Endothelial cell of umbilical vein (primary cell): ENCODE results near the gene NOD2. TPM values are rescaled to one million over a fixed set of nuclear protein-coding genes. Genes with fewer than 3 reads are reported as not detected.

Experiments
- BruUV-seq: library from RNA; stranded (reverse); fragments of 400-500 nt; replicated peaks from 2 replicates; lab custom pipeline; 2021; lab: Mats Ljungman, UMichigan
- CTCF ChIA-PET: fragments of 300-600, 350-600 bp; sonication (Branson Sonifier 250); formaldehyde crosslinking; loops from one replicate; lab custom pipeline; 2021; ENCODE audit warnings: antibody characterized with exemption, inconsistent platforms; lab: Charles Lee
- POLR2A ChIA-PET: fragments of 300-600, 350-600 bp; sonication (Branson Sonifier 250); formaldehyde crosslinking; loops from one replicate; lab custom pipeline; 2021; ENCODE audit warnings: antibody characterized with exemption, inconsistent platforms; lab: Charles Lee
- DNase-seq: peaks from one replicate; pipeline ENCODE4 v3.0.0-alpha.2; 2011; ENCODE audit warnings: low read depth, low spot score
- FAIRE-seq: peaks from 2 replicates; lab custom pipeline; 2011; peaks lifted over from hg19 to GRCh38; lab: Jason Lieb, UNC
- H2AFZ ChIP-seq: 2 replicates; pipeline ENCODE4 v1.6.0; 2012; ENCODE audit warnings: low read depth, low read length, control low read depth, inconsistent platforms
- H3K27ac ChIP-seq: 2 replicates; pipeline ENCODE4 v1.5.1; 2011; ENCODE audit warnings: low read depth, mild to moderate bottlenecking, control low read depth, low read length, moderate library complexity; ENCODE audit not compliant: insufficient read depth
- H3K27me3 ChIP-seq, 2 experiments: 2 replicates each; pipeline versions ENCODE4 v1.6.0 to v1.6.1; 2011; ENCODE audit warnings: low read length in 2 of 2, mixed read lengths in 1 of 2; ENCODE audit not compliant: control insufficient read depth in 2 of 2, insufficient read depth in 2 of 2
- H3K36me3 ChIP-seq, 2 experiments: 2 replicates in 1 of 2; 3 replicates in 1 of 2; pipeline ENCODE4 v1.5.1; 2011; ENCODE audit warnings: low read length in 2 of 2, mild to moderate bottlenecking in 1 of 2, moderate library complexity in 1 of 2; ENCODE audit not compliant: control insufficient read depth in 2 of 2, insufficient read depth in 2 of 2; ENCODE audit errors: extremely low read depth in 1 of 2
- H3K4me1 ChIP-seq: 3 replicates; pipeline ENCODE4 v1.5.1; 2011; ENCODE audit warnings: mild to moderate bottlenecking, low read length; ENCODE audit not compliant: control insufficient read depth, insufficient read depth; ENCODE audit errors: extremely low read depth
- H3K4me2 ChIP-seq: 2 replicates; pipeline ENCODE4 v1.6.1; 2011; ENCODE audit warnings: low read length, control low read depth, mixed read lengths; ENCODE audit not compliant: insufficient read depth
- H3K4me3 ChIP-seq, 3 experiments: fragments of 200-600 bp in 1 of 3; sonication (generic), shearing (Covaris generic) in 1 of 3; replicated peaks in 1 of 3; 2 replicates each; pipeline ENCODE4 v1.5.1; 2011 to 2016; ENCODE audit warnings: control low read depth in 3 of 3, low read length in 3 of 3, mild to moderate bottlenecking in 2 of 3, inconsistent platforms in 1 of 3, low read depth in 1 of 3, moderate library complexity in 1 of 3; ENCODE audit not compliant: insufficient read depth in 1 of 3
- H3K79me2 ChIP-seq: 2 replicates; pipeline ENCODE4 v1.6.0; 2012; ENCODE audit warnings: low read length, inconsistent platforms; ENCODE audit not compliant: control insufficient read depth, insufficient read depth
- H3K9ac ChIP-seq: replicated peaks from 2 replicates; pipeline ENCODE3; 2011; ENCODE audit warnings: low read length, control low read depth; ENCODE audit not compliant: insufficient read depth; ENCODE audit errors: extremely low read depth
- H3K9me1 ChIP-seq: replicated peaks from 3 replicates; pipeline ENCODE4 v1.6.0; 2011; ENCODE audit warnings: mild to moderate bottlenecking, low read length; ENCODE audit not compliant: control insufficient read depth, insufficient read depth; ENCODE audit errors: extremely low read depth
- H3K9me3 ChIP-seq: replicated peaks from 2 replicates; pipeline ENCODE4 v1.5.1; 2012; ENCODE audit warnings: low read length, inconsistent platforms; ENCODE audit not compliant: control insufficient read depth, insufficient read depth
- H4K20me1 ChIP-seq: replicated peaks from 2 replicates; pipeline ENCODE3; 2011; ENCODE audit warnings: mild to moderate bottlenecking, low read length; ENCODE audit not compliant: control insufficient read depth, insufficient read depth; ENCODE audit errors: extremely low read depth
- EZH2 ChIP-seq: IDR thresholded peaks from 2 replicates; pipeline ENCODE4 v1.6.1; 2012; ENCODE audit warnings: borderline replicate concordance, low read depth, mild to moderate bottlenecking, moderate library complexity, low read length, inconsistent platforms; ENCODE audit not compliant: severe bottlenecking
- GATA2 ChIP-seq: IDR thresholded peaks from 2 replicates; pipeline ENCODE4 v1.7.0; 2011; ENCODE audit warnings: low read depth, mild to moderate bottlenecking, moderate library complexity, mixed read lengths, low read length; ENCODE audit not compliant: insufficient read length, insufficient read depth
- JUN ChIP-seq: IDR thresholded peaks from 2 replicates; pipeline ENCODE4 v1.6.1; 2011; ENCODE audit warnings: borderline replicate concordance, low read depth; ENCODE audit not compliant: insufficient read length, insufficient read depth
- MYC ChIP-seq: IDR thresholded peaks from one replicate; pipeline ENCODE4 v1.6.1; 2011; ENCODE audit warnings: mild to moderate bottlenecking, low read depth, low read length
- dilution Hi-C: fragments of 300-500 bp; cut with MboI; formaldehyde crosslinking; loops from one replicate; pipeline ENCODE4 v1.15.0; 2019; ENCODE audit warnings: low sequenced_read_pairs; ENCODE audit not compliant: extremely low pct_ligation_motif_present
- intact Hi-C: fragments of 100-400 bp; cut with micrococcal nuclease; formaldehyde crosslinking; loops from one replicate; pipeline ENCODE4 v1.10.0; 2022
- polyA plus RNA-seq, 4 experiments: library from polyadenylated mRNA; depleted of rRNA in 3 of 4; stranded (reverse) in 3 of 4; unstranded in 1 of 4; fragments of >200 nt; gene quantifications; 2 replicates each; pipeline versions ENCODE4 v1.2.1 to v1.2.3, GENCODE V29; 2011 to 2012; ENCODE audit warnings: missing spikeins in 1 of 4
- total RNA-seq: library from RNA; stranded (reverse); gene quantifications from 2 replicates; pipeline ENCODE4 v1.2.3, GENCODE V29; 2021
- TF ChIP-seq, protein P1 (sequence below), 2 donors: IDR thresholded peaks; 1 replicate in 1 of 2; 2 replicates in 1 of 2; pipeline ENCODE4 v1.5.1; 2011; ENCODE audit warnings: low read length in 2 of 2, mild to moderate bottlenecking in 2 of 2, moderate library complexity in 2 of 2, control low read depth in 1 of 2, inconsistent platforms in 1 of 2, low read depth in 1 of 2; ENCODE audit not compliant: insufficient read depth in 1 of 2; ENCODE audit errors: extremely low read depth in 1 of 2

The NOD2 gene
- total and polyA plus RNA-seq, 2 donors (not counting 3 experiments of a cell fraction or from before 2014, with no cell fraction given), result 0.07 to 0.58 TPM

DNA sequence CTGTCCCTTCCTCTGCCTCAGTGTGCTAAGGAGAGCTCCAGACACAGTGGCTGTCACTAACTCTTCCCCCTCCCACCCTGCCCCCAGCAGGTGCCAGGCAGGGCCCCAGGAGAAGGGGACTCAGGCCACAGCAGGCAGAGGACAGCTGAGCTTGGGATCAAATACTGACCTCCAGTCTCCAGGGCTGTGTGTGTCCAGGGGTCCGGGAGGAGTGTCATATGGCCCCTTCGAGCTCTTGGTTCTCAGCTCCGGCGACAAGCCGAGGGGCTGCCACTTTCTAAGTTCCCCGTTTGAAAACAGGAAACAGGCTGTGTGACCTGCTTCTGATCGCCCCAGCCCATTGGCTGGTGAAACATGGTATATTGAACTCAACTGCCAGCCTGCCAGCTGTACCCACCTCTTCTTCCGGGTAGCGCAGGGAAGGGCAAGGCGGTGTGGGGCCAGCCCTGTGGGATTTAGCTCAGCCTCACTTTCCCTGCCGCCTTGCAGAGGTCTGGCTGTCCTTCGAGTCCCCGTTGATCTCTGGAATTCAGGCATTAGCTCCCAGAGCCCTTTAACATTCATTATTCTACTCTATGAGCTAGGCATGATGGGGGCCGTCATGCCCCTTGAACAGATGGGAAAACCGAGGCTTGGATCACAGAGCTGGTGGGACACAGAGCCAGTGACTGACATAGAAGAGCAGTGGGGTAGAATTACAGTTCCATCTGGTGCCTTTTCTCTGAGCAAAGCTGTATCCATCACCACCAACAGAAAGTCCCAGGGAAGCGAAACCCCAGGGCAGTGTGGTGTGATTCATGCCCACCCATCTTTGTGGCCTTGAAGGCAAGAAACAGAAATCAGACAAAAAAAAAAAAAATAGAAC lies 12.2 kb upstream of the NOD2 start, which contains the start of gene SNX20:
SNX20 (minus strand) TSS at position 292 of the 865 bp plus-strand sequence. CDS start 3,786 bp downstream, outside the sequence.
- intact Hi-C loops, result no loop called here

More for the DNA sequence above, 12.2 kb upstream of the NOD2 start, which contains the start of gene SNX20:
- ChIA-PET POLR2A (no interaction called here), CTCF (no interaction called here)
- Histone ChIP-seq H3K79me2 (no peaks in the 10 kb centered on the region), H3K4me2 (no peak within 1 kb of the TSS), H3K36me3 (no peaks in the 10 kb centered on the region), H4K20me1 (no peaks in the 10 kb centered on the region), H3K27ac (no peak within 1 kb of the TSS), H3K9me3 (no peaks in the 10 kb centered on the region), H3K9me1 (no peaks in the 10 kb centered on the region), H2AFZ (no peak within 1 kb of the TSS), H3K27me3 (no peaks in the 10 kb centered on the region), H3K4me1 (no peaks in the 10 kb centered on the region), H3K4me3 (no peak within 1 kb of the TSS), H3K9ac (no peak within 1 kb of the TSS)
- BruUV-seq, result no TSS peak
- dilution Hi-C loops, result no loop called here
- no peak for TF ChIP-seq JUN
- no peak for TF ChIP-seq EZH2
- TF ChIP-seq, protein P1, sequence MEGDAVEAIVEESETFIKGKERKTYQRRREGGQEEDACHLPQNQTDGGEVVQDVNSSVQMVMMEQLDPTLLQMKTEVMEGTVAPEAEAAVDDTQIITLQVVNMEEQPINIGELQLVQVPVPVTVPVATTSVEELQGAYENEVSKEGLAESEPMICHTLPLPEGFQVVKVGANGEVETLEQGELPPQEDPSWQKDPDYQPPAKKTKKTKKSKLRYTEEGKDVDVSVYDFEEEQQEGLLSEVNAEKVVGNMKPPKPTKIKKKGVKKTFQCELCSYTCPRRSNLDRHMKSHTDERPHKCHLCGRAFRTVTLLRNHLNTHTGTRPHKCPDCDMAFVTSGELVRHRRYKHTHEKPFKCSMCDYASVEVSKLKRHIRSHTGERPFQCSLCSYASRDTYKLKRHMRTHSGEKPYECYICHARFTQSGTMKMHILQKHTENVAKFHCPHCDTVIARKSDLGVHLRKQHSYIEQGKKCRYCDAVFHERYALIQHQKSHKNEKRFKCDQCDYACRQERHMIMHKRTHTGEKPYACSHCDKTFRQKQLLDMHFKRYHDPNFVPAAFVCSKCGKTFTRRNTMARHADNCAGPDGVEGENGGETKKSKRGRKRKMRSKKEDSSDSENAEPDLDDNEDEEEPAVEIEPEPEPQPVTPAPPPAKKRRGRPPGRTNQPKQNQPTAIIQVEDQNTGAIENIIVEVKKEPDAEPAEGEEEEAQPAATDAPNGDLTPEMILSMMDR (IDR thresholded peaks at IDR 0.05; ENCODE audit: extremely low read depth in 1 of 2, insufficient read depth in 1 of 2, low read depth in 1 of 2, low read length in 2 of 2), result no peak
- TF ChIP-seq GATA2, result no peak
- no peak for TF ChIP-seq MYC
- FAIRE-seq (no peak), DNase-seq (no peak)
